Kidney (tissue), 14 donors: Measurements from ENCODE around the gene SLC6A2. TPM values are rescaled to one million over a fixed set of nuclear protein-coding genes. Genes with fewer than 3 reads are reported as not detected.

Source experiments
- DNase-seq, 5 donors: peaks; one replicate each; pipeline ENCODE4 v3.0.0-alpha.2; 2013 to 2020
- FAIRE-seq: peaks from 2 replicates; lab custom pipeline; 2012; peaks lifted over from hg19 to GRCh38; lab: Jason Lieb, UNC
- H3K27ac ChIP-seq, 2 donors: one replicate each; pipeline ENCODE4 v1.7.0; 2013; ENCODE audit warnings: low read depth in 2 of 2, low read length in 2 of 2, inconsistent platforms in 1 of 2
- H3K27me3 ChIP-seq: one replicate; pipeline ENCODE4 v1.7.1; 2013; ENCODE audit warnings: low read length, inconsistent platforms; ENCODE audit not compliant: control insufficient read depth, insufficient read depth
- H3K36me3 ChIP-seq, 3 donors: one replicate each; pipeline versions ENCODE4 v1.7.0 to v1.7.1; 2013; ENCODE audit warnings: low read length in 3 of 3, control low read depth in 1 of 3, inconsistent platforms in 1 of 3; ENCODE audit not compliant: insufficient read depth in 3 of 3, control insufficient read depth in 2 of 3
- H3K4me1 ChIP-seq, 3 donors: one replicate each; pipeline versions ENCODE4 v1.7.0 to v1.7.1; 2013; ENCODE audit warnings: low read length in 3 of 3, inconsistent platforms in 1 of 3, low read depth in 1 of 3; ENCODE audit not compliant: control insufficient read depth in 2 of 3, insufficient read depth in 2 of 3
- H3K4me3 ChIP-seq, 3 donors: one replicate each; pipeline versions ENCODE4 v1.7.0 to v1.8.1; 2013; ENCODE audit warnings: low read length in 3 of 3, control low read depth in 1 of 3, inconsistent platforms in 1 of 3
- H3K9ac ChIP-seq, 3 donors: one replicate each; pipeline versions ENCODE4 v1.7.0 to v1.7.1; 2013; ENCODE audit warnings: low read length in 3 of 3, control low read depth in 1 of 3, inconsistent platforms in 1 of 3
- H3K9me3 ChIP-seq, 3 donors: one replicate each; pipeline versions ENCODE4 v1.7.0 to v1.7.1; 2013; ENCODE audit warnings: low read length in 3 of 3, control low read depth in 1 of 3, inconsistent platforms in 1 of 3; ENCODE audit not compliant: control insufficient read depth in 2 of 3, insufficient read depth in 1 of 3
- CTCF ChIP-seq: IDR thresholded peaks from 3 replicates; pipeline ENCODE4 v1.5.1; 2012; ENCODE audit warnings: mild to moderate bottlenecking, moderate library complexity, borderline replicate concordance; ENCODE audit not compliant: insufficient read depth; ENCODE audit errors: extremely low read depth
- intact Hi-C: fragments of 100-400 bp; cut with DNase I; formaldehyde crosslinking; loops from one replicate; pipeline ENCODE4 v1.11.1; 2022
- polyA plus RNA-seq: library from polyadenylated mRNA; stranded (reverse); fragments of 350-450 nt; fragmentation: Illumina TruSeq; extraction: RNeasy Lipid Tissue Mini Kit (QIAGEN cat#74804); gene quantifications from one replicate; pipeline ENCODE4 v1.2.3, GENCODE V29; 2014; ENCODE audit warnings: low read depth, low replicate concordance; ENCODE audit not compliant: insufficient read depth
- total RNA-seq: library from RNA; stranded (reverse); fragmentation: NEBNext Ultra II Directional; extraction: Animal tissue kit (Norgen Biotek cat#: 25700); gene quantifications from one replicate; pipeline ENCODE4 v1.2.1, GENCODE V29; 2021
- donor health status: control.
- donor health status: control.
- donor health status: control.
- donor health status: control.
- donor health status: control.
- donor health status: DM: yes; HTN: yes; CAD: no.
- donor health status: Normal renal cell carcinoma (clear cell type).

Gene SLC6A2
- total and polyA plus RNA-seq, 2 donors from 2014 or later: 0.09 to 0.73 TPM

GRCh38 chr16:55735120-55735781, 79.5 kb downstream of the SLC6A2 start:
- no peak for TF ChIP-seq CTCF
- intact Hi-C loops: no loop called here
- H3K36me3 ChIP-seq: no peaks in the 10 kb centered on the region
- H3K27me3 ChIP-seq: no peaks in the 10 kb centered on the region
- FAIRE-seq: no peak
- no peak for DNase-seq
- no peaks in the 10 kb centered on the region for H3K4me1 ChIP-seq
- no peak overlapping the region for H3K9ac ChIP-seq
- no peaks in the 10 kb centered on the region for H3K9me3 ChIP-seq
- H3K27ac ChIP-seq: no peak overlapping the region
- H3K4me3 ChIP-seq: no peak overlapping the region

DNA sequence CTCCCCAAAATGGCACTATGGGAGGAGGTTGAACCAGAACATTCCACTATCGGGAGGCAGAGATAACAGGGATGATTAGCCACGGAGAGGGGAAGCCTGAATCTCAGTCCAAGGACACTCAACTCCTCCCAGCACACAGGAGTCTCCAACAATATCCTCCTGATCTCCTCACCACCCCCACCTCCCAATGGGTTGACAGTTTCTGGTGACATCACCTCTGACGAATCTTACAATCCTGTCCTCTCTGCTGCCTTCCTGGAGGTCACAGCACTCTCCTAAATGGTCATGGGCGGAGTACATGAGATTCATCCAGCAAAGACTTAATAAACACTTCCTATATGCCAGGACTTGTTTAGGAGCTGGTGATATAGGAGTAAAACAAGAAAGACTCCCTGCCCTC, 80.9 kb downstream of the SLC6A2 start:
- FAIRE-seq: no peak
- DNase-seq: no peak
- Histone ChIP-seq H3K9ac (no peak overlapping the region), H3K9me3 (no peaks in the 10 kb centered on the region), H3K36me3 (no peaks in the 10 kb centered on the region), H3K27ac (no peak overlapping the region), H3K4me3 (no peak overlapping the region), H3K27me3 (no peaks in the 10 kb centered on the region), H3K4me1 (no peaks in the 10 kb centered on the region)
- no peak for TF ChIP-seq CTCF
- intact Hi-C loops: no loop called here

DNA sequence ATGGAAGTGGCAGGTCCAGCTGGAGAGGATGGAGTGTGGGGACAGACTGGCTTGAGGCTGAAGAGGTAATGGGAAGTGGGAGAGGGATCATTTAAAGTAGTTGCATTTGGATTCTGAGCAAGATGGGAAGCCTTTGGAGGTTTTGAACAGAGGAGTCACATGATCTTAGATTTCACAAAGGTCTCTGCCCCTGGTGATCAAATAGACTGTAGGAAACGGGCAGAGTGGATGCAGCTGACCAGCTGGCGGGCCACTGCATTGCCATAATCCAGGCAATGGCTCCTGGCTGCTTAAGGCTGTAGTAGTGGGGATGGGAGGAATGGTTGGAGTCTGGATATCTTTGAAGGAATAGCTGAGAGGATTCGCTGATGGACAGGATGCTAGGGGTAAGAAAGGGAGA, 81.5 kb downstream of the SLC6A2 start:
- intact Hi-C loops: no loop called here
- FAIRE-seq: no peak

More for the DNA sequence above, 81.5 kb downstream of the SLC6A2 start:
- Histone ChIP-seq H3K27me3 (no peaks in the 10 kb centered on the region), H3K4me3 (no peak overlapping the region), H3K9ac (no peak overlapping the region), H3K36me3 (no peaks in the 10 kb centered on the region), H3K9me3 (no peaks in the 10 kb centered on the region), H3K27ac (no peak overlapping the region), H3K4me1 (no peaks in the 10 kb centered on the region)
- TF ChIP-seq CTCF: no peak
- no peak for DNase-seq
